HG02885 (cell line): ENCODE measurements around the gene NANOG.
"Not testable (repeated sequence)": the region's sequence is repeated elsewhere in the genome, so short reads cannot be mapped to it uniquely, and the experiment has no call there.

Source experiments
- ATAC-seq: cut with Tn5 transposase; IDR thresholded peaks from one replicate; pipeline ENCODE4 v1.9.1; 2021; ENCODE audit warnings: mild to moderate bottlenecking; ENCODE audit not compliant: unreplicated experiment, poor library complexity

Gene NANOG

GRCh38 chr12:7788884-7789528 lies at the start of gene NANOG:
NANOG (plus strand) TSS chr12:7789402; CDS start chr12:7789615, 213 bp downstream.
- ATAC-seq = not testable (repeated sequence)

GRCh38 chr12:7747246-7747645 lies 42.0 kb upstream of the NANOG start, which contains the start of gene CLEC4C:
CLEC4C (minus strand) TSS chr12:7747375; CDS start chr12:7747348, 27 bp downstream.
- ATAC-seq = no peak

GRCh38 chr12:7748852-7749251 lies 40.4 kb upstream of the NANOG start:
- ATAC-seq = no peak

GRCh38 chr12:7749442-7749841 lies 39.8 kb upstream of the NANOG start:
- no peak for ATAC-seq

- ATAC-seq = no peak
Measured at GRCh38 chr12:7750350-7750749, 38.9 kb upstream of the NANOG start.

GRCh38 chr12:7751394-7751793 lies 37.8 kb upstream of the NANOG start:
- no peak for ATAC-seq

- not testable (repeated sequence) for ATAC-seq
Measured at GRCh38 chr12:7751941-7752922, 37.0 kb upstream of the NANOG start.

GRCh38 chr12:7755668-7756067 lies 33.5 kb upstream of the NANOG start:
- not testable (repeated sequence) for ATAC-seq

- no peak for ATAC-seq
Measured at GRCh38 chr12:7756993-7757392, 32.2 kb upstream of the NANOG start.

GRCh38 chr12:7758766-7759140 lies 30.4 kb upstream of the NANOG start:
- no peak for ATAC-seq

GRCh38 chr12:7769999-7770398 lies 19.2 kb upstream of the NANOG start:
- no peak for ATAC-seq

GRCh38 chr12:7781274-7781673 lies 7.9 kb upstream of the NANOG start:
- ATAC-seq = no peak

- ATAC-seq = no peak
Measured at GRCh38 chr12:7782055-7782454, 7.1 kb upstream of the NANOG start.

- not testable (repeated sequence) for ATAC-seq
Measured at GRCh38 chr12:7783433-7783832, 5.8 kb upstream of the NANOG start.

- ATAC-seq = no peak
Measured at GRCh38 chr12:7784701-7785100, 4.5 kb upstream of the NANOG start.

GRCh38 chr12:7787574-7788293 lies 1.5 kb upstream of the NANOG start:
- ATAC-seq = no peak

GRCh38 chr12:7788294-7788660 lies 925 bp upstream of the NANOG start:
- ATAC-seq = no peak

GRCh38 chr12:7793211-7793610 lies 4.0 kb downstream of the NANOG start:
- ATAC-seq = no peak

GRCh38 chr12:7797269-7797668 lies 8.1 kb downstream of the NANOG start:
- ATAC-seq = not testable (repeated sequence)

GRCh38 chr12:7797698-7798398 lies 8.6 kb downstream of the NANOG start:
- no peak for ATAC-seq
